Calu3 (cell line): ENCODE data around the gene DNAJC4. TPM values are rescaled to one million over a fixed set of nuclear protein-coding genes. Genes with fewer than 3 reads are reported as not detected.

Experiments
- BruUV-seq: library from RNA; stranded (reverse); fragments of 400-500 nt; replicated peaks from 2 replicates; lab custom pipeline; 2021; lab: Mats Ljungman, UMichigan
- CTCF ChIA-PET: fragments of 300-600 bp; sonication (Branson Sonifier 250); formaldehyde crosslinking; loops from one replicate; lab custom pipeline; 2022; ENCODE audit warnings: antibody characterized with exemption; lab: Charles Lee
- DNase-seq: peaks from one replicate; pipeline ENCODE4 v3.0.0; 2022
- H3K27ac Mint-ChIP-seq: one replicate; pipeline ENCODE4 v1.8.0; 2022; ENCODE audit warnings: mixed read lengths; ENCODE audit not compliant: unreplicated experiment
- H3K27me3 Mint-ChIP-seq: one replicate; pipeline ENCODE4 v1.8.0; 2022; ENCODE audit warnings: mixed read lengths; ENCODE audit not compliant: unreplicated experiment
- H3K36me3 Mint-ChIP-seq: one replicate; pipeline ENCODE4 v1.8.0; 2022; ENCODE audit warnings: mild to moderate bottlenecking, moderate library complexity, mixed read lengths; ENCODE audit not compliant: insufficient read depth, unreplicated experiment
- H3K4me1 Mint-ChIP-seq: one replicate; pipeline ENCODE4 v1.8.0; 2022; ENCODE audit warnings: mild to moderate bottlenecking, low read depth, mixed read lengths; ENCODE audit not compliant: unreplicated experiment
- H3K4me3 Mint-ChIP-seq: one replicate; pipeline ENCODE4 v1.8.0; 2022; ENCODE audit warnings: mild to moderate bottlenecking, low read depth, moderate library complexity, mixed read lengths; ENCODE audit not compliant: unreplicated experiment
- H3K9me3 Mint-ChIP-seq: one replicate; pipeline ENCODE4 v1.8.0; 2022; ENCODE audit warnings: low read depth, mixed read lengths; ENCODE audit not compliant: unreplicated experiment
- intact Hi-C: fragments of 100-400 bp; cut with micrococcal nuclease; formaldehyde crosslinking; loops from one replicate; pipeline ENCODE4 v1.10.0; 2022; ENCODE audit not compliant: unreplicated experiment
- total RNA-seq: library from RNA; stranded (reverse); gene quantifications from 2 replicates; pipeline ENCODE4 v1.2.3, GENCODE V29; 2022
- TF ChIP-seq, protein P1 (sequence below): fragments of 200-600 bp; IDR thresholded peaks from one replicate; pipeline ENCODE4 v1.8.0; 2022; ENCODE audit warnings: antibody characterized with exemption; ENCODE audit not compliant: unreplicated experiment

Gene DNAJC4
- total RNA-seq, 1 experiment from 2014 or later = 26.6 TPM

DNA sequence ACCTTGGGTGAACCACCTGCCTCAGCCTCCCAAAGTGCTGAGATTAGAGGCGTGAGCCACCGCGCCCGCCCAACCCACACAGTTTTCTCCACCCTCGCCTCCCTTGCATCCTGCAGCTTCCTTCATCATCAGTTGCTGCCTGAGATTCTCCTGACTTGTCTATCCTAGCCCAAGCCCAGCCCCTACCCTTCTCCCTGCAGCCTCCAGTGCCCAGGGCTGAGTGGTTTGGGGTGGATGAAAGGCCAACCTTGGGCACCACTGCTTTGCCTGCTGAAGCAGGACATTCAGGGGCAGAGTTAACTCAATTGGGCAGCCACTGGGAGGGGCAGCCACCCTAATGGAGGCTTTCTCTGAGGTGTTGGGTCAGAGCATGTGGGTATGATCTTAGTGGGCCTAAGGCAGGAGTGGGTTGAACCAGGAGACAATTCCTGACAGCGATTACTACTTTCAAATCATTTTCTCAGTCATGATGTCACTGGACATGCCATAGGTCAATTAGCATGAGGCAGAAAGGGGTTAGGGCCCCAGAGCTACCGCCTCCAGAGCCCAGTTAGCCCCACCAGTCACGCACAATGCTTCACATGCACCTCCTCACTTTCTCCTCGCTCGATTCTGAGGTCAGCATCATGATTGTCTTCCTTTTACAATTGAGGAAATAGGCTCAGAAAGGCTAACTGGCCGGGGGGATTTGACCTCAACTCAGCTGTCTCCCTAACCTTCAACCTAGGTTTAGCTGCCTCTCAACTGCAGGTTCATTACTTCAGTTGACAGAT lies 9.5 kb downstream of the DNAJC4 start:
- H3K9me3 Mint-ChIP-seq = no peaks in the 10 kb centered on the region
- H3K4me1 Mint-ChIP-seq = peaks cover 42% of the 10 kb centered on the region
- BruUV-seq = no TSS peak
- H3K4me3 Mint-ChIP-seq = peak overlapping the region; percentile 96
- TF ChIP-seq, protein P1, sequence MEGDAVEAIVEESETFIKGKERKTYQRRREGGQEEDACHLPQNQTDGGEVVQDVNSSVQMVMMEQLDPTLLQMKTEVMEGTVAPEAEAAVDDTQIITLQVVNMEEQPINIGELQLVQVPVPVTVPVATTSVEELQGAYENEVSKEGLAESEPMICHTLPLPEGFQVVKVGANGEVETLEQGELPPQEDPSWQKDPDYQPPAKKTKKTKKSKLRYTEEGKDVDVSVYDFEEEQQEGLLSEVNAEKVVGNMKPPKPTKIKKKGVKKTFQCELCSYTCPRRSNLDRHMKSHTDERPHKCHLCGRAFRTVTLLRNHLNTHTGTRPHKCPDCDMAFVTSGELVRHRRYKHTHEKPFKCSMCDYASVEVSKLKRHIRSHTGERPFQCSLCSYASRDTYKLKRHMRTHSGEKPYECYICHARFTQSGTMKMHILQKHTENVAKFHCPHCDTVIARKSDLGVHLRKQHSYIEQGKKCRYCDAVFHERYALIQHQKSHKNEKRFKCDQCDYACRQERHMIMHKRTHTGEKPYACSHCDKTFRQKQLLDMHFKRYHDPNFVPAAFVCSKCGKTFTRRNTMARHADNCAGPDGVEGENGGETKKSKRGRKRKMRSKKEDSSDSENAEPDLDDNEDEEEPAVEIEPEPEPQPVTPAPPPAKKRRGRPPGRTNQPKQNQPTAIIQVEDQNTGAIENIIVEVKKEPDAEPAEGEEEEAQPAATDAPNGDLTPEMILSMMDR = no peak
- intact Hi-C loops = loop anchor here (10.0 kb wide), 1 partner anchor 65 kb away; the partner anchor contains the start of genes CATSPERZ and ESRRA
- no peaks in the 10 kb centered on the region for H3K27me3 Mint-ChIP-seq
- H3K27ac Mint-ChIP-seq = peak overlapping the region; percentile 89
- H3K36me3 Mint-ChIP-seq = peaks cover 95% of the 10 kb centered on the region
- no peak for DNase-seq
- CTCF ChIA-PET = interaction anchor here (0.5 kb wide), 1 partner anchor 34 kb away, joined by 3 read pairs; no protein-coding TSS in a partner anchor

DNA sequence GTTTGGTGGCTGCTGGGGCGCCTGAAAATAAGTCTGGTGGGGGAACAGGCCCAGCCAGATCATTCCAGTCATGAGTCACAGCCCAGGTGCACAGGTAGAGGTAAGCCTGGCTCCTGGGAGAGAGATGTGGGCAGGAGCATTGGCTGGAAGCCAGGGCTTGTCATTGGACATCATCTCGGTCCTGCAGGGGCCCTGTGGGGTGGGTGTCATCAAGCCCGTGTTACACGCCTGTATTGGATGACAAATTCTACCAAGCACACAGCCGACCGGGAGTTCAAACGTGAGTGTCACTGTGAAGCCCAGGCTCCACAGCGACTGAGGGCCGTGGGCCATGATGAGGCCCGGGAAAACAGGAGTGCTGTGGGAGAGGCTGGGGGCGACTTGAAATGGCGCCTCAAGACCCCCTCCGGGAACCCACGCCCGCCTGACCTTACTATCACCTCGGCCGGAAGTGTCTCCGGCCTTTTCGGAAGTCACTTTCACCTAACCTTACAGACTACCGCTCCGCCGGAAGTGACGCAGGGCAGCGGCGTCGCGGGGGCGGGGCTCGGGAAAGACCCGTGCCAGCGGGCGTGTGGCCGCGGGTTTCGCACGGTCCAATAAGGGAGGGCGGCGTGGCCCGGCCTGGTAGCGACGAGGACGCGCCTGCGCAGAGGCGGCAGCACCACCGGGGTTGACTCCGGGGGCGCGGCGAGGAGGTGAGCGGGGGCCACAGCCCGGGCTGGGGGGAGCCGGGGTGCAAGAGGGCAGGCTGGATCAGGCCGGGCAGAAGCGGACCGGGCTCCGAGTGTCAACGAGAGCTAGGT lies 10.3 kb downstream of the DNAJC4 start, which contains the start of gene FKBP2:
TSS of gene FKBP2 (plus strand) at position 661 of the 806 bp plus-strand sequence. CDS start 1,293 bp downstream, outside the sequence.
- Mint-ChIP-seq H3K9me3 (no peaks in the 10 kb centered on the region), H3K4me3 (peak within 1 kb of the TSS; percentile 96), H3K27me3 (no peaks in the 10 kb centered on the region), H3K36me3 (peaks cover 95% of the 10 kb centered on the region), H3K27ac (peak within 1 kb of the TSS; percentile 89), H3K4me1 (peaks cover 42% of the 10 kb centered on the region)
- TF ChIP-seq, protein P1 = no peak
- BruUV-seq = TSS peak; percentile 28
- peak; percentile 98 for DNase-seq
- CTCF ChIA-PET = interaction anchor here (1.1 kb wide), 2 partner anchors 11 to 28 kb away, joined by 3 to 8 read pairs; partner anchors contain the start of gene PLCB3
- intact Hi-C loops = loop anchor here (10.0 kb wide), 1 partner anchor 64 kb away; the partner anchor contains the start of genes CATSPERZ and ESRRA

DNA sequence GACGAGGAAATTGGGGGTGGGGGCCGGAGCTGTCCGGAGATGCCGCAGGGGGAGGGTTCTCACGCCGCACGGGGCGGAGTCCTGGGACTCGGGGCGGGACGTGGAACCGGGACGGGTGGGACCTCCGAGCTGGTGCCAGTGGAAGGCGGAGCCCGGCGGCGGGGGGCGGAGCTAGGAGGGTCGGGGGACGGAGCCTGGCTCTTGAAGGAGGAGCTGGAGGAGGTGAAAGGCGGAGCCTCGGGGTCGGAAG lies 10.8 kb downstream of the DNAJC4 start:
- H3K4me1 Mint-ChIP-seq = peaks cover 42% of the 10 kb centered on the region
- intact Hi-C loops = loop anchor here (10.0 kb wide), 1 partner anchor 64 kb away; the partner anchor contains the start of genes CATSPERZ and ESRRA
- H3K4me3 Mint-ChIP-seq = peak overlapping the region; percentile 96
- H3K27ac Mint-ChIP-seq = peak overlapping the region; percentile 89
- TF ChIP-seq, protein P1 = no peak
- no TSS peak for BruUV-seq
- no peaks in the 10 kb centered on the region for H3K9me3 Mint-ChIP-seq
- no peaks in the 10 kb centered on the region for H3K27me3 Mint-ChIP-seq
- DNase-seq = no peak
- CTCF ChIA-PET = interaction anchor here (1.1 kb wide), 2 partner anchors 11 to 28 kb away, joined by 3 to 8 read pairs; partner anchors contain the start of gene PLCB3
- H3K36me3 Mint-ChIP-seq = peaks cover 95% of the 10 kb centered on the region
